H1 (cell line): ENCODE measurements around the gene BCAP31. TPM values are rescaled to one million over a fixed set of nuclear protein-coding genes. Genes with fewer than 3 reads are reported as not detected.

Source experiments
- CTCF ChIA-PET: fragments of 300-600 bp; sonication (Branson Sonifier 250); formaldehyde crosslinking; loops from one replicate; lab custom pipeline; 2021; ENCODE audit not compliant: partially characterized antibody; lab: Charles Lee
- POLR2A ChIA-PET: fragments of 300-600 bp; sonication (Branson Sonifier 250); formaldehyde crosslinking; loops from one replicate; lab custom pipeline; 2021; ENCODE audit warnings: inconsistent platforms; ENCODE audit not compliant: partially characterized antibody; lab: Charles Lee
- DNase-seq, 2 experiments: peaks; one replicate each; pipeline versions ENCODE4 v3.0.0 to v3.0.0-alpha.2; 2010 to 2022; ENCODE audit warnings: low spot score in 2 of 2, low read depth in 1 of 2, mixed read lengths in 1 of 2
- FAIRE-seq: peaks from 2 replicates; lab custom pipeline; 2011; peaks lifted over from hg19 to GRCh38; lab: Jason Lieb, UNC
- H2AFZ ChIP-seq: 2 replicates; pipeline ENCODE4 v1.8.1; 2012; ENCODE audit warnings: low read length, inconsistent platforms
- H2AK5ac ChIP-seq: 2 replicates; pipeline ENCODE4 v1.6.1; 2013; ENCODE audit warnings: low read depth, low read length
- H2BK120ac ChIP-seq: replicated peaks from 2 replicates; pipeline ENCODE3; 2013; ENCODE audit warnings: low read depth, low read length, inconsistent platforms
- H2BK12ac ChIP-seq: 2 replicates; pipeline ENCODE4 v1.6.1; 2013; ENCODE audit warnings: low read depth, low read length
- H2BK15ac ChIP-seq: 2 replicates; pipeline ENCODE4 v1.6.1; 2013; ENCODE audit warnings: low read length
- H2BK20ac ChIP-seq: 2 replicates; pipeline ENCODE4 v1.6.1; 2013; ENCODE audit warnings: low read length
- H2BK5ac ChIP-seq: 2 replicates; pipeline ENCODE4 v1.6.1; 2013; ENCODE audit warnings: low read depth, low read length
- H3K14ac ChIP-seq: 2 replicates; pipeline ENCODE4 v1.6.1; 2013; ENCODE audit warnings: inconsistent platforms; ENCODE audit not compliant: insufficient read length
- H3K18ac ChIP-seq: 2 replicates; pipeline ENCODE4 v1.6.1; 2013; ENCODE audit warnings: low read length; ENCODE audit errors: extremely low read depth
- H3K23ac ChIP-seq: 2 replicates; pipeline ENCODE4 v1.6.1; 2013; ENCODE audit warnings: inconsistent platforms; ENCODE audit not compliant: insufficient read length
- H3K23me2 ChIP-seq: 2 replicates; pipeline ENCODE4 v1.6.1; 2013; ENCODE audit warnings: low read depth, low read length
- H3K27ac ChIP-seq: 2 replicates; pipeline ENCODE4 v1.6.1; 2011; ENCODE audit warnings: low read depth, low read length, inconsistent platforms
- H3K27me3 ChIP-seq, 4 experiments: replicated peaks in 1 of 4; 1 replicate in 1 of 4; 2 replicates in 3 of 4; pipeline versions ENCODE4 v1.6.1 to v1.8.1; 2011 to 2013; ENCODE audit warnings: low read length in 3 of 4, mild to moderate bottlenecking in 3 of 4, inconsistent platforms in 2 of 4, mixed read lengths in 2 of 4, moderate library complexity in 1 of 4; ENCODE audit not compliant: control insufficient read depth in 3 of 4, insufficient read depth in 3 of 4; ENCODE audit errors: extremely low read depth in 1 of 4
- H3K36me3 ChIP-seq, 4 experiments: 2 replicates each; pipeline versions ENCODE4 v1.6.1 to v1.8.1; 2011 to 2013; ENCODE audit warnings: mild to moderate bottlenecking in 4 of 4, low read length in 3 of 4, moderate library complexity in 2 of 4, control low read depth in 1 of 4, inconsistent platforms in 1 of 4; ENCODE audit not compliant: insufficient read depth in 4 of 4, control insufficient read depth in 2 of 4
- H3K4ac ChIP-seq: replicated peaks from 2 replicates; pipeline ENCODE3; 2013; ENCODE audit warnings: low read length, low read depth, mixed read lengths, inconsistent platforms; ENCODE audit not compliant: insufficient read length
- H3K4me1 ChIP-seq, 4 experiments: replicated peaks in 1 of 4; 1 replicate in 1 of 4; 2 replicates in 3 of 4; pipeline versions ENCODE4 v1.6.1 to v1.8.1; 2011 to 2013; ENCODE audit warnings: low read length in 3 of 4, inconsistent platforms in 2 of 4, mixed read lengths in 1 of 4; ENCODE audit not compliant: insufficient read depth in 4 of 4, control insufficient read depth in 3 of 4
- H3K4me2 ChIP-seq, 2 experiments: 2 replicates each; pipeline versions ENCODE4 v1.6.1 to v1.8.1; 2011 to 2013; ENCODE audit warnings: low read depth in 2 of 2, low read length in 2 of 2, control low read depth in 1 of 2, inconsistent platforms in 1 of 2, mild to moderate bottlenecking in 1 of 2; ENCODE audit not compliant: insufficient read depth in 1 of 2
- H3K4me3 ChIP-seq, 4 experiments: fragments of 200-600, 300-600 bp in 1 of 4; sonication (generic), shearing (Covaris generic), sonication (Bioruptor Twin) in 1 of 4; 2 replicates each; pipeline versions ENCODE4 v1.5.1 to v1.8.1; 2011 to 2016; ENCODE audit warnings: low read length in 4 of 4, low read depth in 3 of 4, control low read depth in 2 of 4, inconsistent platforms in 2 of 4, mild to moderate bottlenecking in 2 of 4, mixed read lengths in 1 of 4, moderate library complexity in 1 of 4; ENCODE audit not compliant: insufficient read depth in 2 of 4; ENCODE audit errors: extremely low read depth in 1 of 4
- H3K56ac ChIP-seq: replicated peaks from 2 replicates; pipeline ENCODE3; 2013; ENCODE audit warnings: low read depth, mild to moderate bottlenecking, mixed read lengths, low read length, inconsistent platforms; ENCODE audit not compliant: insufficient read length
- H3K79me1 ChIP-seq: 2 replicates; pipeline ENCODE4 v1.6.1; 2013; ENCODE audit warnings: low read depth, low read length, control low read depth
- H3K79me2 ChIP-seq, 2 experiments: 2 replicates each; pipeline versions ENCODE4 v1.6.1 to v1.8.1; 2012 to 2013; ENCODE audit warnings: low read length in 2 of 2, mild to moderate bottlenecking in 2 of 2, inconsistent platforms in 1 of 2; ENCODE audit not compliant: insufficient read depth in 2 of 2, control insufficient read depth in 1 of 2
- H3K9ac ChIP-seq, 4 experiments: replicated peaks in 1 of 4; 1 replicate in 1 of 4; 2 replicates in 3 of 4; pipeline versions ENCODE4 v1.6.1 to v1.8.1; 2011 to 2013; ENCODE audit warnings: low read depth in 3 of 4, low read length in 3 of 4, control low read depth in 2 of 4, mild to moderate bottlenecking in 2 of 4, moderate library complexity in 2 of 4, inconsistent platforms in 1 of 4; ENCODE audit errors: extremely low read depth in 1 of 4
- H3K9me3 ChIP-seq, 2 experiments: 2 replicates each; pipeline versions ENCODE4 v1.6.1 to v1.8.1; 2012 to 2013; ENCODE audit warnings: mild to moderate bottlenecking in 2 of 2, moderate library complexity in 2 of 2, control low read depth in 1 of 2, inconsistent platforms in 1 of 2, low read depth in 1 of 2, low read length in 1 of 2, mixed read lengths in 1 of 2; ENCODE audit not compliant: insufficient read depth in 2 of 2
- H4K20me1 ChIP-seq, 2 experiments: replicated peaks in 1 of 2; 2 replicates each; pipeline versions ENCODE3 to v1.8.1; 2011 to 2013; ENCODE audit warnings: inconsistent platforms in 2 of 2, low read length in 2 of 2, mild to moderate bottlenecking in 1 of 2; ENCODE audit not compliant: insufficient read depth in 2 of 2, control insufficient read depth in 1 of 2
- H4K5ac ChIP-seq: 2 replicates; pipeline ENCODE4 v1.6.1; 2013; ENCODE audit warnings: low read length, low read depth, mixed read lengths, inconsistent platforms; ENCODE audit not compliant: insufficient read length
- H4K8ac ChIP-seq: 2 replicates; pipeline ENCODE4 v1.8.0; 2013; ENCODE audit warnings: mild to moderate bottlenecking, moderate library complexity, low read length, inconsistent platforms; ENCODE audit not compliant: insufficient read depth; ENCODE audit errors: extremely low read depth
- H4K91ac ChIP-seq: replicated peaks from 2 replicates; pipeline ENCODE3; 2013; ENCODE audit warnings: low read length, mixed read lengths, inconsistent platforms; ENCODE audit not compliant: insufficient read length
- TAF7 ChIP-seq: optimal IDR thresholded peaks from 2 replicates; pipeline ENCODE3; 2011; ENCODE audit warnings: low read depth, mild to moderate bottlenecking, inconsistent platforms, low read length, moderate library complexity, borderline replicate concordance
- WGBS, 2 experiments: shearing (Covaris generic) in 1 of 2; methylation state at CpG; one replicate each; pipeline versions ENCODE4 v1.1.6 to v1.1.7; 2013 to 2015; ENCODE audit warnings: low lambda C conversion rate in 2 of 2, mixed read lengths in 2 of 2, inconsistent platforms in 1 of 2, low coverage in 1 of 2, missing lambda C conversion rate in 1 of 2; ENCODE audit not compliant: insufficient replicate concordance in 2 of 2, insufficient coverage in 1 of 2, insufficient read length in 1 of 2; ENCODE audit errors: extremely low coverage in 1 of 2, missing lambda C conversion rate in 1 of 2; 5-methylcytosine and 5-hydroxymethylcytosine counted together
- polyA plus RNA-seq, 7 experiments: library from polyadenylated mRNA; depleted of rRNA in 3 of 7; stranded (reverse) in 5 of 7; unstranded in 2 of 7; fragments of >200 nt in 5 of 7; fragments of 200-250 nt in 2 of 7; gene quantifications; 1 replicate in 5 of 7; 2 replicates in 1 of 7; 4 replicates in 1 of 7; pipeline versions ENCODE4 v1.2.1 to v1.2.3, GENCODE V29; 2011 to 2013; ENCODE audit warnings: missing spikeins in 2 of 7, mixed read lengths in 2 of 7
- total RNA-seq: library from RNA; stranded (reverse); fragmentation: NEBNext Ultra II Directional; extraction: Animal tissue kit (Norgen Biotek cat#: 25700); gene quantifications from 2 replicates; pipeline ENCODE4 v1.2.1, GENCODE V29; 2021

The BCAP31 gene
- total and polyA plus RNA-seq, 2 of the 8 experiments (the other 6 are each of a cell fraction or from before 2014, with no cell fraction given), result 136 to 159 TPM

GRCh38 chrX:153671589-153672530 lies 52.3 kb downstream of the BCAP31 start:
- CTCF ChIA-PET, result interaction anchor here (1.2 to 28.7 kb wide), 4 partner anchors 12 to 95 kb away, joined by 3 to 408 read pairs (median 6); partner anchors contain the start of gene DUSP9
- 90% methylated on average over 22 of the region's 27 CpGs; no CpG with 5 or more reads in 1 of the 2 experiments for WGBS, 2 experiments
- H3K18ac ChIP-seq, result no peak overlapping the region
- H2AK5ac ChIP-seq, result no peak overlapping the region
- no peak overlapping the region for H3K4me3 ChIP-seq
- no peak overlapping the region for H3K9ac ChIP-seq
- H2BK5ac ChIP-seq, result no peak overlapping the region
- no peak for FAIRE-seq
- POLR2A ChIA-PET, result no interaction called here
- no peak overlapping the region for H4K5ac ChIP-seq
- H3K9me3 ChIP-seq, result no peaks in the 10 kb centered on the region
- H3K79me1 ChIP-seq, result no peaks in the 10 kb centered on the region
- H2BK120ac ChIP-seq, result no peak overlapping the region
- no peak for TF ChIP-seq TAF7
- peaks cover 0 to 8% (median 2%) of the 10 kb centered on the region in 4 experiments; a peak in 4 of 7 replicates for H3K4me1 ChIP-seq
- no peak overlapping the region for H3K56ac ChIP-seq
- H3K36me3 ChIP-seq, result no peaks in the 10 kb centered on the region
- no peak overlapping the region for H2AFZ ChIP-seq
- H2BK20ac ChIP-seq, result no peak overlapping the region
- no peak overlapping the region for H3K23ac ChIP-seq
- no peak overlapping the region for H2BK12ac ChIP-seq
- H3K27me3 ChIP-seq, result peaks cover 0 to 2% (median under 1%) of the 10 kb centered on the region in 4 experiments; a peak in 2 of 7 replicates
- no peak overlapping the region for H3K27ac ChIP-seq
- no peak overlapping the region for H3K4me2 ChIP-seq
- no peaks in the 10 kb centered on the region; the same call in 1 of the 2 replicates for H3K23me2 ChIP-seq
- no peak overlapping the region for H4K91ac ChIP-seq
- H2BK15ac ChIP-seq, result no peak overlapping the region
- H3K4ac ChIP-seq, result no peak overlapping the region
- no peak for DNase-seq
- no peaks in the 10 kb centered on the region for H3K79me2 ChIP-seq
- H4K20me1 ChIP-seq, result no peaks in the 10 kb centered on the region
- H4K8ac ChIP-seq, result no peak overlapping the region
- H3K14ac ChIP-seq, result no peak overlapping the region
